Renal pelvis (tissue), 12 donors: ENCODE data around the gene MTHFD1L. TPM values are rescaled to one million over a fixed set of nuclear protein-coding genes. Genes with fewer than 3 reads are reported as not detected.
A peak's percentile ranks its signal among the peaks of the same experiment; 100 is the strongest.
"Not testable (repeated sequence)": the region's sequence is repeated elsewhere in the genome, so short reads cannot be mapped to it uniquely, and the experiment has no call there.

Experiments used
- DNase-seq: peaks from one replicate; pipeline ENCODE4 v3.0.0-alpha.2; 2013
- long read RNA-seq, 16 experiments: transcript quantifications; one replicate each; lab custom pipeline, GENCODE V29; 2026
- polyA plus RNA-seq, 3 donors: library from polyadenylated mRNA; unstranded; fragments of 120-200 nt; gene quantifications; one replicate each; pipeline ENCODE4 v1.2.1, GENCODE V29; 2013; ENCODE audit not compliant: insufficient read length in 3 of 3

Gene MTHFD1L
- 10 to 100 TPM; 14.7 to 17.6 (median 16.9) TPM for polyA plus RNA-seq
- long read RNA-seq, donor 1, partial matches to known transcripts, result 0 of 2 reads
- long read RNA-seq, donor 1, other reads (novel, unspliced or antisense), result 0 of 2 reads
- long read RNA-seq, donor 2, partial matches to known transcripts, result 0 of 1 reads
- long read RNA-seq, donor 2, other reads (novel, unspliced or antisense), result 0 of 1 reads
- long read RNA-seq, donor 3, partial matches to known transcripts, result 5 of 5 reads
- long read RNA-seq, donor 3, other reads (novel, unspliced or antisense), result 0 of 5 reads
- long read RNA-seq, donor 4, result 0 reads
- long read RNA-seq, donor 5, result 0 reads
- long read RNA-seq, donor 6, result 0 reads
- long read RNA-seq, donor 7, partial matches to known transcripts, result 6 of 9 reads
- long read RNA-seq, donor 7, other reads (novel, unspliced or antisense), result 0 of 9 reads
- long read RNA-seq, donor 8, result 0 reads
- long read RNA-seq, donor 9, partial matches to known transcripts, result 0 of 3 reads
- long read RNA-seq, donor 9, other reads (novel, unspliced or antisense), result 0 of 3 reads
- long read RNA-seq, donor 10, partial matches to known transcripts, result 6 of 9 reads
- long read RNA-seq, donor 10, other reads (novel, unspliced or antisense), result 0 of 9 reads
- long read RNA-seq, donor 11, result 0 reads
- long read RNA-seq, donor 12, partial matches to known transcripts, result 0 of 6 reads
- long read RNA-seq, donor 12, other reads (novel, unspliced or antisense), result 0 of 6 reads
- long read RNA-seq, donor 13, partial matches to known transcripts, result 0 of 2 reads
- long read RNA-seq, donor 13, other reads (novel, unspliced or antisense), result 0 of 2 reads
- long read RNA-seq, donor 14, partial matches to known transcripts, result 12 of 15 reads
- long read RNA-seq, donor 14, other reads (novel, unspliced or antisense), result 0 of 15 reads
- long read RNA-seq, donor 15, partial matches to known transcripts, result 6 of 7 reads
- long read RNA-seq, donor 15, other reads (novel, unspliced or antisense), result 0 of 7 reads
- long read RNA-seq, donor 16, partial matches to known transcripts, result 9 of 11 reads
- long read RNA-seq, donor 16, other reads (novel, unspliced or antisense), result 0 of 11 reads

DNA sequence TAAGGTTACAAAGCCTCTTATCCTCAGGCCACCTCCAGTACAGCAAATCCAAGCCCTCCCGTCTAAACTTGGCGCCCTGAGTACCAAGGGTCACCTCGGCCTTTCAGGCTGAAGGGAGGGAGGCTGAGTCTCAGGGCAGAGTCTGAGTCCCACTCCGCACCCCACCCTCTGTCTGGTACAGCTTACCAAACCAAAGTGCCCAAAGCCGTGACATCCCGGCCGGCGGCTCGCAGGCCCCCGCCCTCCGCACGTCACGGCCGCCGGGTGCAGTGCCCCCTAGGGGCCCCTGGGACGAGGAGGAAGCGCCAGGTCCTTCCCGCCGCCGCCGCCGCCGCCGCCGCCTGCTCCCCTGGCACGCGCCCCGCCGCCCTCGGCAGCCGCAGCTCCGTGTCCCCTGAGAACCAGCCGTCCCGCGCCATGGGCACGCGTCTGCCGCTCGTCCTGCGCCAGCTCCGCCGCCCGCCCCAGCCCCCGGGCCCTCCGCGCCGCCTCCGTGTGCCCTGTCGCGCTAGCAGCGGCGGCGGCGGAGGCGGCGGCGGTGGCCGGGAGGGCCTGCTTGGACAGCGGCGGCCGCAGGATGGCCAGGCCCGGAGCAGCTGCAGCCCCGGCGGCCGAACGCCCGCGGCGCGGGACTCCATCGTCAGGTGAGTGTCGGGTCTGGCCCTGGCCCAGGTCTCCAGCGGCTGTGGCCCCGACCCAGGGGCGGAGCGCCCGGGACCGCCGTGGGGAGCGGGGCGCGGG lies at the start of gene MTHFD1L:
Gene MTHFD1L, plus strand, starts transcription at position 297 of the 741 bp plus-strand sequence. Its CDS starts 121 bp downstream, at position 418.
- DNase-seq, result peak; percentile 80

- DNase-seq, result not testable (repeated sequence)
Measured at GRCh38 chr6:150816554-150816953, 48.9 kb upstream of the MTHFD1L start.

- no peak for DNase-seq
Measured at GRCh38 chr6:150822932-150823331, 42.6 kb upstream of the MTHFD1L start.

DNA sequence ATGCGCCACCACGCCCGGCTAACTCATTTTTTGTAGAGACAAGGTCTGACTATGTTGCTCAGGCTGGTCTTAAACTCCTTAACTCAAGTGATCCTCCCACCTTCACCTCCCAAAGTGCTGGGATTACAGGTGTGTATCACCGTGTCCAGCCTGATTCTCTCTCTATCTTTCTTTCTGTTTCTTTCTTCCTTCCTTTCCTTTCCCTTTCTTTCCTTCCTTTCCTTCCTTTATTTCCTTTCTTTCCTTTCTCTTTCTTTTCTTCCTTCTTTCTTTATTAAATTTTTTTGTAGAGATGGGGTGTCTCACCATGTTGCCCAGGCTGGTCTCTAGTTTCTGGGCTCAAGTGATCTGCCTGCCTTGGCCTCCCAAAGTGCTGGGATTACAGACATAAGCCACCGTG lies 38.7 kb upstream of the MTHFD1L start:
- no peak for DNase-seq

GRCh38 chr6:150828107-150828506 lies 37.4 kb upstream of the MTHFD1L start:
- DNase-seq, result not testable (repeated sequence)

GRCh38 chr6:150830439-150831165 lies 34.9 kb upstream of the MTHFD1L start:
- DNase-seq, result no peak

DNA sequence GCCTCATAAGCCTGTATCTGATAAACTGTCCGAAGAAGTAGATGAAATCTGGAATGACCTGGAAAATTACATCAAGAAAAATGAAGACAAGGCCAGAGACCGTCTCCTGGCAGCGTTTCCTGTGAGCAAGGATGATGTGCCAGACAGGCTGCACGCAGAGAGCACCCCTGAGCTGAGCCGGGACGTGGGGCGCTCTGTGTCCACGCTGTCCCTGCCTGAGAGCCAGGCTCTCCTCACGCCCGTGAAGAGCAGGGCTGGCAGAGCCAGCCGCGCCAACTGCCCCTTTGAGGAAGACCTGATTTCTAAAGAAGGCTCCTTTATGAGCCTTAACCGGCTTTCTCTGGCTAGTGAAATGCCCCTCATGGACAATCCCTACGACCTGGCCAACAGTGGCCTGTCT lies 33.9 kb upstream of the MTHFD1L start:
- no peak for DNase-seq

DNA sequence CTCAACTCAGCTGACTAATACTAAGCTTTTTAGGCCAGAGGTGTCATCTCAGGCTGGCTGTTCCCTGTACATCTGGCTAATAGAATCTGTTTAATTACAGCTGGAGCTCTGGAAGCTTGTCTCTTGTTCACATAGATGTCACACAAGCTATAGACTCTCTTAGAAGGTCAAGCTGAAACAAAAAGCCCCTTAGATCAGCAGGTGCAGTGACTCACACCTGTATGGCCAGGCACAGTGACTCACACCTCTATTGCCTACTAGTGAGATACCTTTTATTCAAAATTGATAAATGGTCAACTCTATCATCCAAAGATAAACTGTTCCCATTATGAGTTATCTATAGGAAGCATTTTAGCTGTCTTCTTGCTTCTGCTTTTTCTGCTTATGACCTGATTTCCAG lies 29.9 kb upstream of the MTHFD1L start:
- DNase-seq, result no peak

GRCh38 chr6:150840185-150840584 lies 25.3 kb upstream of the MTHFD1L start:
- no peak for DNase-seq

GRCh38 chr6:150841189-150841588 lies 24.3 kb upstream of the MTHFD1L start:
- no peak for DNase-seq

DNA sequence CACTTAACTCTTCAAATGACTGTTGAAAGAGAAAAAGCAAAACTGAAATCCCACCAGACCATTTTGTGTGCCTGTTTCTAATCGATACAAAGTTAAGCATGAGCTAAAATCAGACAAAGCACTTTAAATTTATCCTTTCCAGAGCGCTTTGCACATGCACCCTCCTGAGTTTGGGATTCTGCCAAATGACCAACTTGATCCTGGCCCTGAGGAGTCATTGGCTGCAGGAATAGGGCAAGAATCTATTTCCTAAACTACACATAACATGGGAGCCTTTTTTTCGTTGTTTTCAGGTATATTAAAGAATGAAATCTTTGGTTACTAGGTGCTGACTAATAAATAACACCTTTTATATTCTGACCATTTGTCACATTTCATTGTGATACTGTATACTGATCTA lies 23.8 kb upstream of the MTHFD1L start:
- no peak for DNase-seq

DNA sequence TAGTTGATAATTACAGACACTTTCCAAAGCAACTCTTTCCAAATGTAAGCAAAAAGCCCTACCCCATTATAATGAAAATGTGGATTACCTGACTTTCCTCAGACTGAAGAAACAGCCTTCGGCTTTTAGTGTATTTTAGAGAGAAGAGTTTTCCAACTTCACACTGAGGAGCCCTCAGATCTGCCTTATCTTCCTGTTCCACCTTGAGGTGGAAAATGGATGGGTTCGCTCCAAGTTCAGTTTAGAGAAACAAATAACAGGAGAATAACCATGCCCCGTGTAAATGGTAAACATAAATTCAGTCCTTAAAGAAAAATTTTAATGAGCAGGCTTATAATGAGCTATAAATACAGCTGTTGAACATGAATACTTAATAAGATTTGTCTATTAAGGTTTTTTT lies 21.1 kb upstream of the MTHFD1L start:
- DNase-seq, result no peak

DNA sequence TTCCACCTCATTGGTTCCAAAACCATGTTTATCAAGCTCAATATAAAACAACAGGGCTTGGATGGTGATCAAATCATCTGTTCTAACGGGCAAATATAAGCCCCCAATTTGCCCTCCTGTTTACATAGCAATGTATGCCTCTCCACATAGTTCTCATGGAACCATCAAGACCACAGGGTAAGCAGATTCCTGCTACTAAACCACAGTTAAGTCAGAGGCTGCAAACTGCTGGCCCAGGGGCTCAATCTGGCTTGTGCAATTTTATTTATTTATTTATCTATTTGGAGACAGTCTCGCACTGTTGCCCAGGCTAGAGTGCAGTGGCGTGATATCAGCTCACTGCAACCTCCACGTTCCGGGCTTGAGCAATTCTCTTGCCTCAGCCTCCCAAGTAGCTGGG lies 18.9 kb upstream of the MTHFD1L start:
- DNase-seq, result no peak

DNA sequence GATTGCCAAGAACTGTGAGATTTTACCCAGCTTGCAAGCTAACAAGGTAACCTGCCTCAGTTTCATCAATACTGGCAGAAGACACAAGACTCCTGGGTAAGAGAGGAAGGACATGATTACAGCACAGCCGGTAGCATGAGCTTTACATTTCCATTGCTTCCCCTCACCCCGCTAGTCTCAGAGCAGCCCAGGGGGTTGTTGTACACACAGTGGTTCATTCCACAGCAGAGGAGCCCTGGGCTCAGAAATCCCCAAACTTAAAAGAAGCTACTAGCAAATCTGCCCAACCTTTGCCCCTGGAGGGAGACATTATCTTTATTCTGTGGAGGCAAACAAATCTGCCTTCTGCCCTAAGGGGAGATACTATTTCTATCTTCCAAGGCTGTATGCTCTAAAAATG lies 17.1 kb upstream of the MTHFD1L start:
- DNase-seq, result no peak

DNA sequence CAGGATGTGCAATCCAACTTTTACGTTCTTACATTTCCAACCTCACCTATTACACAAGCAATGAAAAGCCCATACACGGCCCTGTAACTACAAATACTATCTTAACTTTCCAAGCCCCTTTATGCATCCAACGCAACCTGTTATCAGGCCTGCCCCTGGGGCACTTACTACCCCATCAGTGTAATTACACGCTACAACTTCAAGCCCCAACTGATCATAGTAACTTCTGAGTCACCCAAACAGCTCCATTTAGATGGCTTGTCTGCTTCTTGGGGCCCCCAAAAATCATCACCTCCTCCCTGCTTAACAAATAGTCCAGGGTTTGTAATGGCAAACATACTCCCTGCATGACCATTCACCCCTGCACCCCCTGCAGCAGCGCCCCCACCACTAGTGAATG lies 11.1 kb upstream of the MTHFD1L start:
- not testable (repeated sequence) for DNase-seq

DNA sequence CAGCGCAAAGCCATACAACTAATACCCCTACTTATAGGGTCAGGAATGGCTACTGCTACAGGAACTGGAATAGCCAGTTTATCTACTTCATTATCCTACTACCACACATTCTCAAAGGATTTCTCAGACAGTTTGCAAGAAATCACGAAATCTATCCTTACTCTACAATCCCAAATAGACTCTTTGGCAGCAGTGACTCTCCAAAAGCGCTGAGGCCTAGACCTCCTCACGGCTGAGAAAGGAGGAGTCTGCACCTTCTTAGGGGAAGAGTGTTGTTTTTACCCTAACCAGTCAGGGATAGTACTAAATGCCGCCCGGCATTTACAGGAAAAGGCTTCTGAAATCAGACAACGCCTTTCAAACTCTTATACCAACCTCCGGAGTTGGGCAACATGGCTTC lies 10.3 kb upstream of the MTHFD1L start:
- DNase-seq, result not testable (repeated sequence)

- DNase-seq, result peak; percentile 83
Measured at GRCh38 chr6:150857062-150857944, 8.2 kb upstream of the MTHFD1L start.

- DNase-seq, result no peak
Measured at GRCh38 chr6:150857945-150858308, 7.6 kb upstream of the MTHFD1L start.

DNA sequence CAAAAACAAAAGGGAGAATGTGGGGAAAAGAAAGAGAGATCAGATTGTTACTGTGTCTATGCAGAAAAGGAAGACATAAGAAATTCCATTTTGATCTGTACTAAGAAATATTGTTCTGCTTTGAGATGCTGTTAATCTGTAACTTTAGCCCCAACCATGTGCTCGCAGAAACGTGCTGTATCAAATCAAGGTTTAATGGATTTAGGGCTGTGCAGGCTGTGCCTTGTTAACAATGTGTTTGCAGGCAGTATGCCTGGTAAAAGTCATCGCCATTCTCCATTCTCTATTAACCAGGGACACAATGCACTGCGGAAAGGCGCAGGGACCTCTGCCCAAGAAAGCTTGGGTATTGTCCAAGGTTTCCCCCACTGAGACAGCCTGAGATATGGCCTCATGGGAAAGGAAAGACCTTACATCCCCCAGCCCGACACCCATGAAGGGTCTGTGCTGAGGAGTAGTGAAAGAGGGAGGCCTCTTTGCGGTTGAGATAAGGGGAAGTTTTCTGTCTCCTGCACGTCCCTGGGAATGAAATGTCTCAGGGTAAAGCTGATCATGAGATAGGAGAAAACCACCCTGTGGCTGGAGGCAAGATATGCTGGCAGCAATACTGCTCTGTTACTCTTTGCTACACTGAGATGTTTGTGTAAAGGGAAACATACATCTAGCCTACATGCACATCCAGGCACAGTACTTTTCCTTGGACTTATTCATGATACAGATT lies 3.9 kb upstream of the MTHFD1L start:
- DNase-seq, result not testable (repeated sequence)
